Measurements from ENCODE around the gene KCTD3.

KCTD3 gene

GRCh38 chr1:215566556-215567490 is at the start of gene KCTD3:
Gene KCTD3 (plus strand): TSS chr1:215567304. CDS start chr1:215567686, 382 bp downstream.
- DNase-seq: peak; percentile 17

DNA sequence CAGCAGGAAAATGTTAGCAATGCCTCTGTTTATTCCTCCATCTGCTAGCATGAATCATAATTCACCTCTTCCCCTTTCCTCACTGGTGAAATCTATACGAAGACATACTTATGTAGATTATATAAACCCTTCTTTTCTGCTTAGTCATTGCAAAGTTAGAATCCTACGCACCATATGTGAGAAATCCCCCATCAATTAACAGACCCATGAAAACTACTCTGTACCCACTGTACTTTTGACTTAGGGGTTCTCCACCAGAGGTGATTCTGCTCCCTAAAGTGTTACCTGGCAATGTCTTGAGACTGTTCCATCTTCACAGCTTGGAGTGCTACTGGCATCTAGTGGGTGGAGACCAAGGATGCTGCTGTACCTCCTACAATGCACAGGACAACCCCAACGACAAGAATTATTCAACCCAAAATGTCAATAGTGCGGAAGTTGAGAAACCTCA is 49.6 kb upstream of the KCTD3 start:
- DNase-seq: no peak

DNA sequence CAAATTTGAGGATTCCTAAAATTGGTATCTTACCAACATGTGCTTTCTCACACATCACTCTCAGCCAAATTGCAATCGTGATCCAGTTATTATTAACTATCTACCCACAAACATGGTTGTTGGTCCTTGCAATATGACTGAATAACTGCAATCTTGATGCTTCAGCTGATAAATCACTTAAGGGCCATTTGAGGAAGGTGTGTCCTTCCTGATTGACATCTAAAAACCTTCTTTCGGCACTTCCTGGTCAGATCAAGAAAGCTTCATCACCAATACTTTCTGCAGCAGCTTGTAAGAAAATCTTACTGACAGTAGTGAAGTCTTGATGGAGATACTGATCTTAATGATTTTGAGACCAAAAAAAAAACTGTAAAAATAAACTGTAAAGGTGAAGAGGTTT is 48.5 kb upstream of the KCTD3 start:
- DNase-seq: no peak

DNA sequence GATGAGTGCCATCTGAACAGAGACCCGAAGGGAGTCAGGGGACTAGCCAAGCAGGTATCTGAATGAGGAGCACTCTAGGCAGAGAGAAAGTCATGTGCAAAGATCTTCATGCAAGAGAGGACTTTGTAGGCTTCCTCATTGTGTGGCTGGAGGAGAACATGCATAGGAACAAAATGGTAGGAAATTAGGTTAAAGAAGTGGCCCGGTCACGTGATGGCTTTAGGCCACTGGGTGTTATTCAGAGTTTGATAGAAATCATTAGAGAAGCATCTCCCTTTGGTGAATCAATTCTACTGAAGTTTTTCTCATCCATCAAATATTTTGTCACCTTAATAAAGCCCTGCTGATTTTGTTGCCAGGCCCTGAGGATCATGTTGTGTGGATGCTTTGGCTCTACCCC is 45.8 kb upstream of the KCTD3 start:
- DNase-seq: no peak

DNA sequence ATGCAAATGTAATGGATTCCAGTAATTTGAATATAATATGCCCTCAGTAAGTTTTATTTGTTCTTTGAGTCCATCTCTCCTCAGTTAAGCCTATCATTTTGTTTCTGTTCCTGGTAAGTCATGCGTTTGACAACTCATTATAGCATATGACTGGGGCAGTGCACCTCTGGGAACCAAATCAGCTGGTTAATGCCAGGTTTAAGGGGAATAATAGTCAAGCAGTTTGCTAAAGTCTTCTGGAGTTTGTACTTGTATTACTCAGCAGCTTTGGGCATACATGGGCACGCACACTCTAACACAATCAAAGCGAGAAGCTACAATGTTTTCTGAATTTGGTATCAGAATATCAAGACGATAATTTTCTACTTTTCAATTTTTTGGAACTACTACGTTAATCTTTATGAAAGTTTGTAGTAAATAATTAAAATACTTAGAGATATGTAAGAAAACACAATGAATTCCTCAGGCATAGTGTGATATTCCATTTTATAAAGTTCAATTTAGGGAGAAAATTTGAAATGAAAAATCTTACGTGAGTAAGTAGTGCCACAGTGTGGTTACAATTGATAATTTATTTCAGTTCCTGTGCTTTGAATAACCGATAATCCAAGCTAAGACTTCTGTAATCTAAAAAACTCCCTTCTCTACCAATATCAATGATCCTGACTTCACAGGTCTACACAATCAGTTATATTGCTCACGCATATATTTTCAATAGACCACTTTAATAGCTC is 43.8 kb upstream of the KCTD3 start:
- DNase-seq: no peak

- no peak for DNase-seq
Measured at GRCh38 chr1:215523906-215524305, 43.2 kb upstream of the KCTD3 start.

DNA sequence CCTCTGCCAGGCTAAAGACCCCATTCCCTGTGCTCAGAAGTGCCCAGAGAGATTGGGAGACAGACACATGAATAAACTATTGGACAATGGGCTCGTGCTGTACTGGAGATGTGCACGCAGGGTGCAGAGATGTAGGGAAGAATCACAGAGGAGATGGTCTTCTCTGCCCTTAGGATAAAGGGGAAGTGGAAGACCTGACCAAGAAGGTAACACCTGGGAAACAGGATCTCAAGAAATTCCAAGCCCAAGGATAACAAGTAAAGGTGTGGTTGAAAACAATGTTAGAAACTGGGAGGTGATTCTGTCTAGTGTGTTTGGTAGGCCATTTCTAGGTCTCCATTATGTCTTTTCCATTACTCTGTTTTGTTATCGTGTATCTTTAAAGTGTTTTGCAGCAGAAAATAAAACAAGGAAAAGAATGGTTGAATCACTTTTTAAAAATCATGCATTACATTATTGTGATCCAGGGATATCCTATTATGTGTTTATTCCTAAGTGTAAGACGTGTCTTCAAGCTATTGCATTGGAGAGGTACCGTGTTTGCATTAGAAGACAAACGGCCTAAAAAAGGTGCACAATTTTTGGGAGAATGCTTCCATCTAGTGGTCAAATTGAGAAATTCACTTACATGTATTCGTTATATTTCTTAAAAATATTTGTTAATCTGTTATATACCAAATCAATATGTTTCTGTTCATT is 40.8 kb upstream of the KCTD3 start:
- no peak for DNase-seq

DNA sequence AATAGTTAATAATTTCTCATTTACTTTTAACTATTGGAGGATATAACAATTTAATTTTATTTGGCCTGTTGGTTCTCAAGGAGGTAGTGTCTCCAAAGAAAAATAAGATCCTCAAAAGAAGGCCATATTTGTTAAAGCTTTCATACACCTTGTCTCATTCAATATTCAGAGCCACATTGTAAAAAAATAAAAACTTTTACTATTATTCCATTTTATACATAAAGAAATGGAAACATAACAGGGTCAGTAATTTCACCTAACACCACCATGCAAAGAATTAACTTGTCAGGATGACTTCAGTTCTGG is 40.3 kb upstream of the KCTD3 start:
- DNase-seq: no peak

- no peak for DNase-seq
Measured at GRCh38 chr1:215529111-215529510, 38.0 kb upstream of the KCTD3 start.

GRCh38 chr1:215529571-215529970 is 37.5 kb upstream of the KCTD3 start:
- DNase-seq: no peak

GRCh38 chr1:215530401-215530984 is 36.6 kb upstream of the KCTD3 start:
- DNase-seq: no peak

GRCh38 chr1:215539803-215540570 is 27.1 kb upstream of the KCTD3 start:
- peak; percentile 85 for DNase-seq

DNA sequence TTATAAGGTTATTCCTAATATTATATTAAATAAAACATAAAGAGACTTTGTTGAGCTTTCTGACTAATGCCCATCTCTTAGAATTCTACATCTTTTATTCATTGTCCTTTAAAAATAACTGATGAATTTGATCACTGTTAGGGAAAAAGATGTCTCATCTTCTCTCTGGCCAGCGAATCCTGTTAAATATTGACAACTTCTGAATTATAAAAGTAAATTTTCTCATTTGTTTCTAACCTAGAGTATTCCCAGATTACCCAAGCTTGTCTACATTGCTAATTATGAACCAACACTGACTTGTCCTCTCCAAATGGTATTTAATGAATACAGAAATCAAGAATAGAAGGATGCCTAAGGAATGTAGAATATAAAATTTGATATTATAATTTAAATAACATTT is 24.8 kb upstream of the KCTD3 start:
- no peak for DNase-seq

DNA sequence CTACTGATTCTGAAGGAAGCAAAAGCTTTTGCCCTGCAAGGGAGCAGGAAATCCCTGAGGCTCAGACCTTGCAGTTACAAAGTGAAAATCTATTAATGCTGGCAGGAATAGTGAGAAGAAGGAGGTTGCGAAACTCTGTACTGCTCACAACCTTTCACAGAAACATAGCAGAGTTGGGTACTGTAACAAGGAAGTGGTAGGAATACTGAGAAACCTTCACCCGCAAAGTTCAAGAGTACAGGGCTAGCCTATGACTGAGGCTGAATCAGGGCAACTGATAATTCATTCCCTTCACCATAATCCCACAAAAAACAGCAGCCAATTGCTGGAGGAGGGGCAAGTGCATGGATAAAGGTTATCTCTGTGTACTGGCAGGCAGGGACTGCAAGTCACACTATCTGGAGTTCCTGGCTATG is 23.9 kb upstream of the KCTD3 start:
- DNase-seq: no peak

GRCh38 chr1:215543806-215544205 is 23.3 kb upstream of the KCTD3 start:
- no peak for DNase-seq

- DNase-seq: no peak
Measured at GRCh38 chr1:215544566-215544965, 22.5 kb upstream of the KCTD3 start.

- DNase-seq: no peak
Measured at GRCh38 chr1:215545096-215545495, 22.0 kb upstream of the KCTD3 start.

DNA sequence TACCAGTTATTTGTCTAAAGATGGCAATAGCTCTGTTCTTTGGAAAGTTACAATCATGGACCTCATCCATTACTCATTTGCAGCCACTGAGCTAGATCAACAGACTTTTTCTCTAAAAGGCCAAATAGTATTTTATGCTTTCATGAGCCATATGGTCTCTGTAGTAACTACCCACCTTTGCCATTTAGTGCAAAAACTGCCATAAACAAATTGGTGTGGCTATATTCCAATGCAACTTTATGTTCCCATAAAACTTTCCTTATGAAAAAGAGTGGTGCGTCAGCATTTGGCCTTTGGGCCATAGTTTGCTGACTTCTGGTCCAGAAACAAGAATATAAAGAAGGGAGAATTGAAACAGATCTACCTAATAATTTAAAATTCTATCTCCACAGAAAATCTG is 20.1 kb upstream of the KCTD3 start:
- no peak for DNase-seq

- no peak for DNase-seq
Measured at GRCh38 chr1:215551806-215552205, 15.3 kb upstream of the KCTD3 start.

- DNase-seq: no peak
Measured at GRCh38 chr1:215554865-215555264, 12.2 kb upstream of the KCTD3 start.

DNA sequence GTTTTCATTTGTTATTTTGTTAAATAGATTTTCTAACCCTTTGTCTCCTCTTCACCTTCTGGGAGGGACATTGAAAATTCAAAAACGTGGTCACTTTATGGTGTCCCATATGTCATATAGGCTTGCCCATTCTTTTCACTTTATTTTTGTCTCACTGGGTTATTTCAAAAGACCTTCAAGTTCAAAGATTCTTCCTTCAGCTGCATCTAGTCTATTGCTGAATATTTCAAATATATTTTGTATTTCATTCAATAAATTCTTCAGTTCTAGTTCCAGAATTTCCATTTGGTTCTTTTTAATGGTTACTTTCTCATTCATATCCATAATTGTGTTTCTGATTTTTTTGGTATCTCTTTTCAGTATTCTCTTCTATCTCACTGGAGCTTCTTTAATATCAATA is 11.6 kb upstream of the KCTD3 start:
- no peak for DNase-seq

- DNase-seq: no peak
Measured at GRCh38 chr1:215556996-215557395, 10.1 kb upstream of the KCTD3 start.

All from NCI-H524 treated with DMSO at 0.1 percent for 48 hours (cell line).